GM12878 (cell line): ENCODE measurements around the gene SGCD. TPM values are rescaled to one million over a fixed set of nuclear protein-coding genes. Genes with fewer than 3 reads are reported as not detected.

Experiments used
- ATAC-seq: fragments of 200-7000 bp; cut with Tn5 transposase; 3 replicates; pipeline ENCODE4 v1.9.1; 2020; ENCODE audit warnings: mild to moderate bottlenecking, moderate library complexity
- BruUV-seq: library from RNA; stranded (reverse); fragments of 400-500 nt; replicated peaks from 2 replicates; lab custom pipeline; 2021; lab: Mats Ljungman, UMichigan
- CTCF ChIA-PET: fragments of 300-600 bp; sonication (Branson Sonifier 250); formaldehyde crosslinking; extraction: SDS; loops from one replicate; lab custom pipeline; 2021; ENCODE audit warnings: inconsistent platforms; lab: Yijun Ruan, JAX
- POLR2A ChIA-PET: fragments of 350-600 bp; formaldehyde crosslinking; extraction: SDS; loops from one replicate; lab custom pipeline; 2021; ENCODE audit warnings: inconsistent platforms; lab: Charles Lee
- RAD21 ChIA-PET: fragments of 300-600 bp; sonication (Branson Sonifier 250); formaldehyde crosslinking; loops from one replicate; lab custom pipeline; 2023; ENCODE audit warnings: antibody characterized with exemption; ENCODE audit not compliant: unreplicated experiment; lab: Charles Lee
- SMC1A ChIA-PET: fragments of 300-600 bp; sonication (Branson Sonifier 250); formaldehyde crosslinking; loops from one replicate; lab custom pipeline; 2023; ENCODE audit not compliant: unreplicated experiment, uncharacterized antibody; lab: Charles Lee
- DNase-seq: peaks from one replicate; pipeline ENCODE4 v3.0.0-alpha.2; 2011; ENCODE audit warnings: low read depth, low spot score
- FAIRE-seq: peaks from 3 replicates; lab custom pipeline; 2011; peaks lifted over from hg19 to GRCh38; lab: Jason Lieb, UNC
- H2AFZ ChIP-seq: 2 replicates; pipeline ENCODE4 v1.6.0; 2011; ENCODE audit warnings: low read depth, low read length, control low read depth; ENCODE audit not compliant: control insufficient read depth
- H3K27ac ChIP-seq: 2 replicates; pipeline ENCODE4 v1.5.1; 2011; ENCODE audit warnings: control low read depth; ENCODE audit not compliant: control insufficient read depth, insufficient read depth
- H3K27me3 ChIP-seq, 2 experiments: replicated peaks in 1 of 2; 2 replicates each; pipeline versions ENCODE4 v1.6.0 to v1.6.1; 2011; ENCODE audit warnings: low read length in 1 of 2; ENCODE audit not compliant: control insufficient read depth in 2 of 2, insufficient read depth in 2 of 2
- H3K36me3 ChIP-seq, 2 experiments: 2 replicates each; pipeline ENCODE4 v1.5.1; 2011; ENCODE audit warnings: low read length in 1 of 2; ENCODE audit not compliant: control insufficient read depth in 2 of 2, insufficient read depth in 2 of 2
- H3K4me1 ChIP-seq: 2 replicates; pipeline ENCODE4 v1.6.1; 2011; ENCODE audit warnings: mild to moderate bottlenecking, low read length, moderate library complexity, mixed read lengths; ENCODE audit not compliant: control insufficient read depth, insufficient read depth
- H3K4me2 ChIP-seq: 2 replicates; pipeline ENCODE4 v1.6.0; 2011; ENCODE audit warnings: control low read depth; ENCODE audit not compliant: control insufficient read depth, insufficient read depth
- H3K4me3 ChIP-seq: fragments of 200-600 bp; sonication (generic); 2 replicates; pipeline ENCODE4 v1.5.1; 2016
- H3K79me2 ChIP-seq: 2 replicates; pipeline ENCODE4 v1.6.0; 2011; ENCODE audit warnings: low read length; ENCODE audit not compliant: control insufficient read depth, insufficient read depth
- H3K9ac ChIP-seq: 2 replicates; pipeline ENCODE4 v1.8.0; 2011; ENCODE audit warnings: low read length, control low read depth, mixed read lengths; ENCODE audit not compliant: control insufficient read depth, insufficient read depth
- H3K9me3 ChIP-seq: replicated peaks from 3 replicates; pipeline ENCODE4 v1.5.1; 2011; ENCODE audit warnings: mild to moderate bottlenecking, low read length; ENCODE audit not compliant: control insufficient read depth, insufficient read depth
- H4K20me1 ChIP-seq: 2 replicates; pipeline ENCODE4 v1.6.0; 2011; ENCODE audit not compliant: control insufficient read depth, insufficient read depth
- BMI1 ChIP-seq: fragments of 450-650 bp; IDR thresholded peaks from 2 replicates; pipeline ENCODE4 v1.6.1; 2016; ENCODE audit warnings: mild to moderate bottlenecking, moderate library complexity, borderline replicate concordance
- EED ChIP-seq: sonication (generic); IDR thresholded peaks from 2 replicates; pipeline ENCODE4 v1.6.1; 2016; ENCODE audit warnings: antibody characterized with exemption, low read depth
- HDGF ChIP-seq: fragments of 450-650 bp; IDR thresholded peaks from 2 replicates; pipeline ENCODE4 v1.6.1; 2016; ENCODE audit warnings: antibody characterized with exemption
- KLF5 ChIP-seq: fragments of 450-650 bp; IDR thresholded peaks from 2 replicates; pipeline ENCODE4 v1.6.1; 2014; ENCODE audit warnings: mild to moderate bottlenecking; ENCODE audit not compliant: partially characterized antibody
- MYC ChIP-seq: IDR thresholded peaks from 2 replicates; pipeline ENCODE4 v1.6.1; 2011; ENCODE audit warnings: mild to moderate bottlenecking, low read length, moderate library complexity, inconsistent platforms; ENCODE audit not compliant: insufficient read depth, insufficient replicate concordance, insufficient read length, severe bottlenecking
- NBN ChIP-seq: fragments of 450-650 bp; IDR thresholded peaks from 2 replicates; pipeline ENCODE4 v1.6.1; 2016
- NFXL1 ChIP-seq: fragments of 450-650 bp; IDR thresholded peaks from 2 replicates; pipeline ENCODE4 v1.6.1; 2017; ENCODE audit warnings: antibody characterized with exemption, mild to moderate bottlenecking, borderline replicate concordance
- POU2F2 ChIP-seq: IDR thresholded peaks from 3 replicates; pipeline ENCODE4 v1.6.1; 2011; ENCODE audit warnings: low read depth, mild to moderate bottlenecking, low read length, borderline replicate concordance
- STAT1 ChIP-seq: fragments of 450-650 bp; conservative IDR thresholded peaks from 2 replicates; pipeline ENCODE4 v1.6.1; 2014; ENCODE audit warnings: antibody characterized with exemption, mild to moderate bottlenecking
- TARDBP ChIP-seq: IDR thresholded peaks from 2 replicates; pipeline ENCODE4 v1.6.1; 2016; ENCODE audit warnings: borderline replicate concordance
- ZNF622 ChIP-seq: fragments of 450-650 bp; IDR thresholded peaks from 2 replicates; pipeline ENCODE4 v1.6.1; 2017; ENCODE audit warnings: mild to moderate bottlenecking, inconsistent platforms
- WGBS: methylation state at CpG from one replicate; pipeline ENCODE4 v1.1.6; 2016; ENCODE audit warnings: low lambda C conversion rate; ENCODE audit not compliant: insufficient replicate concordance, insufficient coverage; ENCODE audit errors: missing lambda C conversion rate; 5-methylcytosine and 5-hydroxymethylcytosine counted together
- in situ Hi-C: fragments of 300-500 bp; cut with MboI; formaldehyde crosslinking; loops from 9 replicates; pipeline ENCODE4 v1.14.3; 2018; ENCODE audit warnings: mixed read lengths
- intact Hi-C: fragments of 100-400 bp; cut with micrococcal nuclease; formaldehyde crosslinking; loops from one replicate; pipeline ENCODE4 v1.14.2; 2022; ENCODE audit not compliant: unreplicated experiment
- polyA plus RNA-seq, 11 experiments: library from polyadenylated mRNA; depleted of rRNA in 4 of 11; unstranded in 6 of 11; stranded (reverse) in 5 of 11; fragments of >200 nt; fragmentation: Nextera tagmentation in 4 of 11; fragmentation: Illumina TruSeq in 1 of 11; extraction: Ambion mirVana in 4 of 11; extraction: Trizol in 1 of 11; gene quantifications; 1 replicate in 1 of 11; 2 replicates in 10 of 11; pipeline versions ENCODE4 v1.2.1 to v1.2.3, GENCODE V29; 2011 to 2016; ENCODE audit warnings: inconsistent platforms in 2 of 11, missing spikeins in 2 of 11, low read depth in 1 of 11
- total RNA-seq, 4 experiments: library from RNA; depleted of rRNA in 3 of 4; stranded (reverse); fragments of >200 nt in 3 of 4; fragmentation: Illumina TruSeq in 1 of 4; extraction: Trizol in 1 of 4; gene quantifications; 2 replicates each; pipeline versions ENCODE4 v1.2.1 to v1.2.3, GENCODE V29; 2013 to 2021
- TF ChIP-seq, protein P1 (sequence below): IDR thresholded peaks from 2 replicates; pipeline ENCODE4 v1.6.1; 2011; ENCODE audit warnings: low read depth, low read length, improper control_type of control experiment, borderline replicate concordance
- TF ChIP-seq, protein P2 (sequence below): fragments of 150-350 bp; IDR thresholded peaks from 2 replicates; pipeline ENCODE4 v1.6.1; 2016; ENCODE audit warnings: low read depth, low read length

SGCD gene
- total and polyA plus RNA-seq, 10 of the 15 experiments (the other 5 are each of a cell fraction or from before 2014, with no cell fraction given), result 0.06 TPM; not detected in 9

DNA sequence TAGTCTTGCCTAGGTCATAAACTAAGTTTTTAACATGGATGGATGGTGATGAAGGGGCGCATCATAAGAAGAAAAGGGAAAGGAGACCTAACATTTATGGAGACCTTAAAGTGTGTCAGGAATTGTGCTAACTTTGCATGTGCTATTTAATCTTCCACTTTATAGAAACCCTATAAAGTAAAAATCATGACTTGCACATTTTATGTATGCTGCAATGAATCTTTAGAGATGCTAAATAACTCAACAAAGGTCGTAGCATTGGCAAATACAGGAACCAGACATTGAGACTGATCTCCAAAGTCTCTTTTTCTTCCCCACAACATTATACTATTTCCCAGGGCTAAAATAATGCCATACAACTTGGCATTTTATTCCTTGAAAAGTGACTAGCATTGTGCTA, 214.6 kb downstream of the SGCD start:
- SMC1A ChIA-PET, result no interaction called here
- TF ChIP-seq TARDBP, result no peak
- no peak for TF ChIP-seq STAT1
- TF ChIP-seq KLF5, result no peak
- no peak for TF ChIP-seq BMI1
- RAD21 ChIA-PET, result no interaction called here
- no peaks in the 10 kb centered on the region for H4K20me1 ChIP-seq
- 0% methylated on average over 2 of the region's 2 CpGs for WGBS
- H3K9ac ChIP-seq, result no peak overlapping the region
- no peak overlapping the region for H3K4me3 ChIP-seq
- FAIRE-seq (no peak), DNase-seq (no peak), ATAC-seq (no peak)
- no peaks in the 10 kb centered on the region for H3K4me1 ChIP-seq
- H3K27ac ChIP-seq, result no peak overlapping the region
- H3K36me3 ChIP-seq, result no peaks in the 10 kb centered on the region
- H3K9me3 ChIP-seq, result no peaks in the 10 kb centered on the region
- intact Hi-C loops (no loop called here), in situ Hi-C loops (no loop called here)
- no TSS peak for BruUV-seq
- no peaks in the 10 kb centered on the region; a peak in 1 of 4 replicates for H3K27me3 ChIP-seq
- POLR2A ChIA-PET, result no interaction called here
- no peaks in the 10 kb centered on the region for H3K79me2 ChIP-seq
- CTCF ChIA-PET, result no interaction called here
- H3K4me2 ChIP-seq, result no peak overlapping the region
- H2AFZ ChIP-seq, result no peak overlapping the region

DNA sequence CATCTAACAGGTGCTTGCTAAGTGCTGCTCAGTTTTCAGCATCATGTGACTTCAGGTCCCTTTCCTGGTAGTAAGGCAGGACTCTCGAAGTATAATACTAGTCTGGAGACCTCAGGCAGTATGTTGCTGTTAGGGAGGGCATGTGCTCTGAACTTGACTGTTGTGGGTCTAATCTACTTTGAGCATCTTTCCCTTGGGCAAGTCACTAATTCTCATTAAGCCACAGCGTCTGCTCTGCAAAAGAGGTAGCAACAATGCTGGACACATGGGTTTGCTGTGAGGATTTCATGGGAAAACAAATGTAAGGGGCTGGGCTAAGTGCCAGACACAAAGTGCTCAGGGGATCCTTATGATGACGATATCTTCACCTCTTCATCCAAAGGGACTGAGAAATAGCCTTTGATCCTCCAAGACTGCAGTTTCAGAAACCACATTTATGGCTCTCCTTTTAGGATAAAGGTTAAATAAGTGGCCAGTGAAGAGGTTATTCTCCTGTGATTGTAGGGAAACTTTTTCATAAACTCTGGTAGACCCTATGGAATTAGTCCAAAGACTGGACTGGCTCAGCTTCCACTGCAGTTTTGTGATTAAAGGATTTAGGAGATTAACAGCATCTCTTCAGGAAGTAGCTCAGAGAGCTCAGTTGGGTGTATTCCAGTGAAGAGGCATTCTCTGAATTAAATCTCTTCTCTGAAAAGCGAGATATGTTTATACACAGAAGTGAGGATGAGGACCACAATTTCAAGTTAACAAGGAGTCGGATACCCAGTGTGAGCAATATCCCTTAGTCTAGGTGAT, 216.6 kb downstream of the SGCD start:
- Histone ChIP-seq H3K4me2 (no peak overlapping the region), H2AFZ (no peak overlapping the region), H3K4me3 (no peak overlapping the region), H3K27ac (no peak overlapping the region), H3K36me3 (no peaks in the 10 kb centered on the region), H4K20me1 (no peaks in the 10 kb centered on the region), H3K4me1 (no peaks in the 10 kb centered on the region), H3K27me3 (no peaks in the 10 kb centered on the region; a peak in 1 of 4 replicates), H3K79me2 (no peaks in the 10 kb centered on the region), H3K9me3 (no peaks in the 10 kb centered on the region), H3K9ac (no peak overlapping the region)
- RAD21 ChIA-PET, result no interaction called here
- POLR2A ChIA-PET, result no interaction called here
- no peak for FAIRE-seq
- no peak for DNase-seq
- SMC1A ChIA-PET, result no interaction called here
- BruUV-seq, result no TSS peak
- ATAC-seq, result no peak
- in situ Hi-C loops, result no loop called here
- 10% methylated on average over 5 of the region's 5 CpGs for WGBS
- intact Hi-C loops, result no loop called here
- CTCF ChIA-PET, result interaction anchor here (0.7 kb wide), 1 partner anchor 160 kb away, joined by 3 read pairs; no protein-coding TSS in a partner anchor
- TF ChIP-seq, protein P1, sequence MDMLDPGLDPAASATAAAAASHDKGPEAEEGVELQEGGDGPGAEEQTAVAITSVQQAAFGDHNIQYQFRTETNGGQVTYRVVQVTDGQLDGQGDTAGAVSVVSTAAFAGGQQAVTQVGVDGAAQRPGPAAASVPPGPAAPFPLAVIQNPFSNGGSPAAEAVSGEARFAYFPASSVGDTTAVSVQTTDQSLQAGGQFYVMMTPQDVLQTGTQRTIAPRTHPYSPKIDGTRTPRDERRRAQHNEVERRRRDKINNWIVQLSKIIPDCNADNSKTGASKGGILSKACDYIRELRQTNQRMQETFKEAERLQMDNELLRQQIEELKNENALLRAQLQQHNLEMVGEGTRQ, result no peak
- no peak for TF ChIP-seq MYC
- no peak for TF ChIP-seq TARDBP
- TF ChIP-seq, protein P2, sequence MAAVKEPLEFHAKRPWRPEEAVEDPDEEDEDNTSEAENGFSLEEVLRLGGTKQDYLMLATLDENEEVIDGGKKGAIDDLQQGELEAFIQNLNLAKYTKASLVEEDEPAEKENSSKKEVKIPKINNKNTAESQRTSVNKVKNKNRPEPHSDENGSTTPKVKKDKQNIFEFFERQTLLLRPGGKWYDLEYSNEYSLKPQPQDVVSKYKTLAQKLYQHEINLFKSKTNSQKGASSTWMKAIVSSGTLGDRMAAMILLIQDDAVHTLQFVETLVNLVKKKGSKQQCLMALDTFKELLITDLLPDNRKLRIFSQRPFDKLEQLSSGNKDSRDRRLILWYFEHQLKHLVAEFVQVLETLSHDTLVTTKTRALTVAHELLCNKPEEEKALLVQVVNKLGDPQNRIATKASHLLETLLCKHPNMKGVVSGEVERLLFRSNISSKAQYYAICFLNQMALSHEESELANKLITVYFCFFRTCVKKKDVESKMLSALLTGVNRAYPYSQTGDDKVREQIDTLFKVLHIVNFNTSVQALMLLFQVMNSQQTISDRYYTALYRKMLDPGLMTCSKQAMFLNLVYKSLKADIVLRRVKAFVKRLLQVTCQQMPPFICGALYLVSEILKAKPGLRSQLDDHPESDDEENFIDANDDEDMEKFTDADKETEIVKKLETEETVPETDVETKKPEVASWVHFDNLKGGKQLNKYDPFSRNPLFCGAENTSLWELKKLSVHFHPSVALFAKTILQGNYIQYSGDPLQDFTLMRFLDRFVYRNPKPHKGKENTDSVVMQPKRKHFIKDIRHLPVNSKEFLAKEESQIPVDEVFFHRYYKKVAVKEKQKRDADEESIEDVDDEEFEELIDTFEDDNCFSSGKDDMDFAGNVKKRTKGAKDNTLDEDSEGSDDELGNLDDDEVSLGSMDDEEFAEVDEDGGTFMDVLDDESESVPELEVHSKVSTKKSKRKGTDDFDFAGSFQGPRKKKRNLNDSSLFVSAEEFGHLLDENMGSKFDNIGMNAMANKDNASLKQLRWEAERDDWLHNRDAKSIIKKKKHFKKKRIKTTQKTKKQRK, result no peak
- no peak for TF ChIP-seq NFXL1
- TF ChIP-seq HDGF, result no peak
- TF ChIP-seq NBN, result no peak
- TF ChIP-seq EED, result no peak
- TF ChIP-seq ZNF622, result no peak
- TF ChIP-seq POU2F2, result no peak
